HG03066 (cell line): ENCODE data around the gene SEPHS1.
"Not testable (repeated sequence)": the region's sequence is repeated elsewhere in the genome, so short reads cannot be mapped to it uniquely, and the experiment has no call there.

Source experiments
- ATAC-seq: cut with Tn5 transposase; IDR thresholded peaks from one replicate; pipeline ENCODE4 v1.9.1; 2021; ENCODE audit warnings: low read depth; ENCODE audit not compliant: unreplicated experiment

The SEPHS1 gene

GRCh38 chr10:13294784-13295183 is 53.3 kb downstream of the SEPHS1 start:
- no peak for ATAC-seq

- ATAC-seq: no peak
Measured at GRCh38 chr10:13291821-13292773, 56.0 kb downstream of the SEPHS1 start.

GRCh38 chr10:13291061-13291460 is 57.0 kb downstream of the SEPHS1 start:
- ATAC-seq: no peak

GRCh38 chr10:13284050-13284449 is 64.0 kb downstream of the SEPHS1 start:
- no peak for ATAC-seq

- not testable (repeated sequence) for ATAC-seq
Measured at GRCh38 chr10:13282348-13282747, 65.7 kb downstream of the SEPHS1 start.

GRCh38 chr10:13276749-13277365 is 71.2 kb downstream of the SEPHS1 start:
- ATAC-seq: no peak

GRCh38 chr10:13276146-13276545 is 71.9 kb downstream of the SEPHS1 start:
- not testable (repeated sequence) for ATAC-seq

GRCh38 chr10:13272164-13272571 is 75.9 kb downstream of the SEPHS1 start:
- peak; percentile 31 for ATAC-seq

GRCh38 chr10:13271552-13272163 is 76.4 kb downstream of the SEPHS1 start:
- peak; percentile 73 for ATAC-seq

- ATAC-seq: no peak
Measured at GRCh38 chr10:13270877-13271551, 77.1 kb downstream of the SEPHS1 start.

- ATAC-seq: no peak
Measured at GRCh38 chr10:13268841-13269240, 79.3 kb downstream of the SEPHS1 start.

GRCh38 chr10:13268310-13268709 is 79.8 kb downstream of the SEPHS1 start:
- ATAC-seq: no peak
